GM12892 (cell line): Measurements from ENCODE around the gene GALNT14.

ENCODE experiments used
- POLR2A ChIP-seq: IDR thresholded peaks from 2 replicates; pipeline ENCODE4 v1.6.1; 2011; ENCODE audit warnings: low read depth, low read length, control low read depth
- POLR2AphosphoS5 ChIP-seq: IDR thresholded peaks from 2 replicates; pipeline ENCODE4 v1.6.1; 2011; ENCODE audit warnings: low read depth, low read length, control low read depth
- TAF1 ChIP-seq: IDR thresholded peaks from 2 replicates; pipeline ENCODE4 v1.6.1; 2011; ENCODE audit warnings: low read depth, mild to moderate bottlenecking, control low read depth, low read length, borderline replicate concordance

DNA sequence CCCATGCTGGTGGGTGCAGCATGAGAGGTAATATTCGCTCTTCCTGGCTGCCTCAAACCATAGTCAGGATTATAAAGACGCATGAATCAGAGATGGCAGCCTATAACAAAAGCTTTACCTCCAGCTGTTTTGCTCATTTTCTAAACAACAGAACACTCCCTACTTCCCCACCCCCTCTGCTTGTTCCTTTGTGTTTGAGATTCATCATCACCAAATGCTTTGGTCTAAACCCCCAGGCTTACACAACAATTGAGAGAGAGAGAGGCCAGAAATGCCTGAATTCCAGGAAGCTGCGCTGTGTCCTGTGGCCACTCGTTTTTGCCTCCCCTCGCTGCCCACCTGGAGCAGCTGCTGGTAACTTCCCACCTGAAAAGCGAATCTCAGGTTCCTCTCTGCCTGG is 252.2 kb downstream of the GALNT14 start:
- no peak for TF ChIP-seq POLR2A
- no peak for TF ChIP-seq TAF1
- no peak for TF ChIP-seq POLR2AphosphoS5
